BE2C (cell line): ENCODE measurements around the gene P2RY14.

Experiments used
- DNase-seq: peaks from one replicate; pipeline ENCODE4 v3.0.0-alpha.2; 2020
- H3K27me3 ChIP-seq: fragments of 250-450 bp; sonication (Bioruptor Pico); 2 replicates; pipeline ENCODE4 v1.5.1; 2020; ENCODE audit warnings: mild to moderate bottlenecking
- H3K36me3 ChIP-seq: fragments of 250-450 bp; sonication (Bioruptor Pico); 2 replicates; pipeline ENCODE4 v1.5.1; 2020; ENCODE audit warnings: mild to moderate bottlenecking
- H3K4me1 ChIP-seq: fragments of 250-450 bp; sonication (Bioruptor Pico); 2 replicates; pipeline ENCODE4 v1.5.1; 2020
- H3K4me3 ChIP-seq: 2 replicates; pipeline ENCODE4 v1.5.1; 2011; ENCODE audit warnings: low read depth, low read length
- H3K9me3 ChIP-seq: fragments of 250-450 bp; sonication (Bioruptor Pico); 2 replicates; pipeline ENCODE4 v1.5.1; 2020
- TF ChIP-seq, protein P1 (sequence below): IDR thresholded peaks from 2 replicates; pipeline ENCODE4 v1.5.1; 2012; ENCODE audit warnings: mild to moderate bottlenecking, low read depth, low read length

P2RY14 gene

DNA sequence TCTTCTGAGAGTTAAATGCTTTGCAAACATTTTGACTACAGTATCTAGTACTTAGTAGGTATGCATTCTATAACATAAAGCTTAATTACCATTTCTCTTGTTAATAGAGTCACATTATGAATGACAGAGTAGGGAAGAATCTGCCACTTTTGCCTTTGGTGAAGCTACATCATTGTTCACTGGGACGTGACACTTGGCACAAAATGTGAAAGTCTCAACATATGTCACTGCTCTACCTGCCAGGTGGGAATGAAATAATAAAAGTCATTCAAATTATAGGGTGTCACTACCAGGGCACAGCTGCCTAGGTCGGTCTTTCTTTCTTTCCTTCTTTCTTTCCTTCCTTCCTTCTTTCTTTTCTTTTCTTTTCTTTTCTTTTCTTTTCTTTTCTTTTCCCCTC lies 20.7 kb upstream of the P2RY14 start:
- no peaks in the 10 kb centered on the region for H3K27me3 ChIP-seq
- H3K36me3 ChIP-seq = no peaks in the 10 kb centered on the region
- no peaks in the 10 kb centered on the region for H3K9me3 ChIP-seq
- no peaks in the 10 kb centered on the region; the same call in 1 of the 2 replicates for H3K4me1 ChIP-seq
- no peak for DNase-seq
- H3K4me3 ChIP-seq = no peak overlapping the region
- TF ChIP-seq, protein P1, sequence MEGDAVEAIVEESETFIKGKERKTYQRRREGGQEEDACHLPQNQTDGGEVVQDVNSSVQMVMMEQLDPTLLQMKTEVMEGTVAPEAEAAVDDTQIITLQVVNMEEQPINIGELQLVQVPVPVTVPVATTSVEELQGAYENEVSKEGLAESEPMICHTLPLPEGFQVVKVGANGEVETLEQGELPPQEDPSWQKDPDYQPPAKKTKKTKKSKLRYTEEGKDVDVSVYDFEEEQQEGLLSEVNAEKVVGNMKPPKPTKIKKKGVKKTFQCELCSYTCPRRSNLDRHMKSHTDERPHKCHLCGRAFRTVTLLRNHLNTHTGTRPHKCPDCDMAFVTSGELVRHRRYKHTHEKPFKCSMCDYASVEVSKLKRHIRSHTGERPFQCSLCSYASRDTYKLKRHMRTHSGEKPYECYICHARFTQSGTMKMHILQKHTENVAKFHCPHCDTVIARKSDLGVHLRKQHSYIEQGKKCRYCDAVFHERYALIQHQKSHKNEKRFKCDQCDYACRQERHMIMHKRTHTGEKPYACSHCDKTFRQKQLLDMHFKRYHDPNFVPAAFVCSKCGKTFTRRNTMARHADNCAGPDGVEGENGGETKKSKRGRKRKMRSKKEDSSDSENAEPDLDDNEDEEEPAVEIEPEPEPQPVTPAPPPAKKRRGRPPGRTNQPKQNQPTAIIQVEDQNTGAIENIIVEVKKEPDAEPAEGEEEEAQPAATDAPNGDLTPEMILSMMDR = no peak

DNA sequence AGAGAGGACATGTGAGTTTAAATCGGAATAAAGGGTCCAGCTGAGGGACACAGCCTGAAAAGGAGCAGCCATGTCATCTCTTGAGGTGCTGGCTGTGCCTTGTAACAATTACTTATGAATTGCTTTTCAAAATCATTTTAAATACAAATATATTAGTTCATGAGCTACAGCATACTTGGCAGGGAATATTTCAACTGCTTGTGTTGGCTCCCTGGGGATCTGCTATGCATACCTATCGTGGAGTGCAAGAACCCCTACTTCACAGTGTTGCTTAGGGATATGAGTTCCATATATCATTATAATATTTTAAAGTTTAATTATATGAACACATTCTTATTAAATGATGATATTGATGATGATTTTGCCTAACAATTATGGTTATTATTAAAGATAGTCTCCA lies 19.1 kb upstream of the P2RY14 start:
- no peaks in the 10 kb centered on the region; the same call in 1 of the 2 replicates for H3K4me1 ChIP-seq
- no peaks in the 10 kb centered on the region for H3K27me3 ChIP-seq
- no peaks in the 10 kb centered on the region for H3K36me3 ChIP-seq
- TF ChIP-seq, protein P1 = no peak
- no peaks in the 10 kb centered on the region for H3K9me3 ChIP-seq
- DNase-seq = no peak
- H3K4me3 ChIP-seq = no peak overlapping the region

DNA sequence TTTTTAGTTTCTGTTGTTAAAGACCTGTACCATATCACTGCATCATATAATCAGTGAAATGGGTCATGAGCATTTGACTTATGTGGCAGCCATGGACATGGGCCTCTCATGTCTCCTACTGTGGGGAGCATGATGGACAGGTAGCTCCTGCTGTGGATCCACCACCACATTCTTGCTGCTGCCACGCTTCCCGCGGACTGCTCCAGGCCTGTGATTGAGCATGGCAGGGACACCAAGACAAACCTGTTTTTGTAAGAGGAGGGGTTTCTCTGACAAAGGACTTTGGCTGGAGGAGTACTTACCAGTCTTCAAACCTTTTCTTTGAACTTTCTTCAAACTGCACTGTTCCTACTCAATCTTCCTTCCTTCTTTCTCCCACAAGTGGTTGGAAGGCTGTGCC lies 17.9 kb upstream of the P2RY14 start:
- Histone ChIP-seq H3K9me3 (no peaks in the 10 kb centered on the region), H3K36me3 (no peaks in the 10 kb centered on the region), H3K27me3 (no peaks in the 10 kb centered on the region), H3K4me1 (no peaks in the 10 kb centered on the region; the same call in 1 of the 2 replicates), H3K4me3 (no peak overlapping the region)
- TF ChIP-seq, protein P1 = no peak
- DNase-seq = no peak

DNA sequence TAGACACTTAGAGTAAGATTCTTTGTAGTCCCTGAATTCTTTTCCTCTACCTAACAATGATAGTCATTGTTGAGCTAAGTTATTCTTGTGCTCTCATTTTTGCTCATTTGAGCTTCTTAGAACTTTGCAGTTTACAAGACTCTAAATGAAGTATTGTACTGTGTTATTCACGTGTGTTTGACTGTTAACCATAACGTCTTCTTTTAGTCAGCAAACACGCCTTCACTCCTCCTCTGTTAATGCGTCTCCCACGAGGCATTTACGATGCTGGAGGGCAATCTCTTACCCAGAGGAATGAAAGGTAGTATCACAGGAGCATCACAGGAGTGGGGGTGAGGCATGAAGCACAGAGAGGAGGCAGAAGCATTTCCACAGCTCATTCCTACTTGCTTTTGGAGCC lies 14.8 kb upstream of the P2RY14 start:
- Histone ChIP-seq H3K9me3 (no peaks in the 10 kb centered on the region), H3K4me3 (no peak overlapping the region), H3K27me3 (no peaks in the 10 kb centered on the region), H3K4me1 (no peaks in the 10 kb centered on the region; the same call in 1 of the 2 replicates), H3K36me3 (no peaks in the 10 kb centered on the region)
- TF ChIP-seq, protein P1 = no peak
- DNase-seq = no peak

DNA sequence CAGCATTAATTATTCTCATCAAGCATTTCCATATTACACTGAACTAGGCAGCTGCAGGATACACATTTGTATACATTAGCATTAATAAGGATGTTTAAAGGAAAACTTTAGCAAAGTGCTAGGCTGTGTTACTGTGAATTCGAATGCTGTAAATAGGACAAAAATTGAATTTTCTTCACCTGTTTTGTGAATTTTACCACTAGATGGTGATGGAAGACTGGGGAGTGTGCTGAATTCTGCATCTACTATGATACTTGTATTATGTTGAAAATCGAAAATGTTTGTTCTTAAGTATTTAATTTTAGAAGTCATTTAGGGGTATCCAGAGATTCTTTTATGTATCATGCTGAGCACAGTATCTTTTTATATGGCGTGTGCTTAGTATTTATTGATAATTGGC lies 12.3 kb upstream of the P2RY14 start:
- Histone ChIP-seq H3K4me3 (no peak overlapping the region), H3K36me3 (no peaks in the 10 kb centered on the region), H3K9me3 (no peaks in the 10 kb centered on the region), H3K4me1 (no peaks in the 10 kb centered on the region), H3K27me3 (no peaks in the 10 kb centered on the region)
- TF ChIP-seq, protein P1 = peak; percentile 41; the same call in 1 of the 2 replicates
- DNase-seq = no peak

DNA sequence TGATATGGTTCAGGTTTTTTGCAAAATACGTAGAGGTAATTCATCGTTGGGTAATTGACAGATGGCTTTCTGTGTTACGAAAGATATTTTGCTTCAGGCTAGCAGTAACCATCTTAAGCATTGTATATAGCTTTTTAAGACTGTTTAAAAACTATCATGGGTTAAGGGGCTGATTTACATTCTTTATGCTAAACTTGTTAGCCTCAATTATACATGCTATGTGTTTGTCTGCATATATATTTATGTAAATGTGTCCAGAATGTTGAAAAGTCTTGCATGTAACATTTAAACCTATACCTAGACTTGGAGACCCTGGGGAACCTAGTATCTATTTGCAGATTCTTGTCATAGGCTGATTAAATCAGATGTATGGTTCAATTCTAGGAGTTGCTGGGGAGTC lies 11.1 kb upstream of the P2RY14 start:
- H3K9me3 ChIP-seq = no peaks in the 10 kb centered on the region
- no peak overlapping the region for H3K4me3 ChIP-seq
- no peaks in the 10 kb centered on the region for H3K27me3 ChIP-seq
- no peaks in the 10 kb centered on the region; the same call in 1 of the 2 replicates for H3K4me1 ChIP-seq
- TF ChIP-seq, protein P1 = no peak
- H3K36me3 ChIP-seq = no peaks in the 10 kb centered on the region
- DNase-seq = no peak
